GM18909 (cell line): ENCODE data around the gene TLX2.
"Not testable (repeated sequence)": the region's sequence is repeated elsewhere in the genome, so short reads cannot be mapped to it uniquely, and the experiment has no call there.

ENCODE experiments used
- ATAC-seq: cut with Tn5 transposase; IDR thresholded peaks from one replicate; pipeline ENCODE4 v1.9.1; 2021; ENCODE audit warnings: mild to moderate bottlenecking; ENCODE audit not compliant: unreplicated experiment, poor library complexity

The TLX2 gene

DNA sequence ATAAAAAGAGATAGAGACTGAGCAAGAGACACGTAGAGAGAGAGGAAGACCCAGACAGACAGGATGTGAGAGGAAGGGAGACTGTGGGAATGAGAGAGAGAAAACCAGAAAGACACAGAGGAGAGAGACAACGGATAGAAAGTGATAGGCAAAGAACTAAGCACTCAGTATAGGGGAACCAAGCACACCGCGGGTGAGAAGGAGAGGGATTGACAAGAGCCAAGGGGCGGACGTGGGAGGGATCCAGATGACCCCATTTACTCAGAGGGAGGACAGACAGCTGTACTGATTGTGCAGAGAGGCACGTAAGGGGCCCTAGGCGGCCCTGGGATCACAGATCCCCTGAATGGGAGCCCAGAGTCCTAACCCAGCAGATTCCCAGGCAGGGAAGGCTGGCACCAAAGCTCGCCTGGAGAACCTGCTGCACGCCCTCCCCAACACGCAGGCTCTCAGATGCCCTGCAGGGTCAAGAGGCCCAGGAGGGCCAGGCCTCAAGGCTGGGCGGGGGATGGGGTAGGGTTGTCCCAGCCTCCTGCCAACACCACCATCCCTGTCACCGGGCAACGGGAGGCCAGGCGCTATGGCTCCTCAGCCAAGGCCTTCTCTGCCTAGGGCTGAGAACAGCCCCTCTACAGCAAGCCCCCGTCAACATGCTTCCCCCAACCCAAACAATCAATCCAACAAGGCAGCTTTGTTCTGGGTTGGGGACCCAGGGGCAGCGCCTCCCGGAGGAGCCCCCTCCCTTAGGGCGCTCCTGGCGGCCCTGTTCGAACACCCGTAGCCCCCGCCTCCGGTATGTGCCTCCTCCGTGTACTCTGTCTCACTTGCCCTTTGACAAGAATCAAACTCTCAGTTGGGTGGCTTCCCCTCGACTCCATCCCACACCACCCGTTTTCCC is 38.9 kb downstream of the TLX2 start:
- no peak for ATAC-seq

DNA sequence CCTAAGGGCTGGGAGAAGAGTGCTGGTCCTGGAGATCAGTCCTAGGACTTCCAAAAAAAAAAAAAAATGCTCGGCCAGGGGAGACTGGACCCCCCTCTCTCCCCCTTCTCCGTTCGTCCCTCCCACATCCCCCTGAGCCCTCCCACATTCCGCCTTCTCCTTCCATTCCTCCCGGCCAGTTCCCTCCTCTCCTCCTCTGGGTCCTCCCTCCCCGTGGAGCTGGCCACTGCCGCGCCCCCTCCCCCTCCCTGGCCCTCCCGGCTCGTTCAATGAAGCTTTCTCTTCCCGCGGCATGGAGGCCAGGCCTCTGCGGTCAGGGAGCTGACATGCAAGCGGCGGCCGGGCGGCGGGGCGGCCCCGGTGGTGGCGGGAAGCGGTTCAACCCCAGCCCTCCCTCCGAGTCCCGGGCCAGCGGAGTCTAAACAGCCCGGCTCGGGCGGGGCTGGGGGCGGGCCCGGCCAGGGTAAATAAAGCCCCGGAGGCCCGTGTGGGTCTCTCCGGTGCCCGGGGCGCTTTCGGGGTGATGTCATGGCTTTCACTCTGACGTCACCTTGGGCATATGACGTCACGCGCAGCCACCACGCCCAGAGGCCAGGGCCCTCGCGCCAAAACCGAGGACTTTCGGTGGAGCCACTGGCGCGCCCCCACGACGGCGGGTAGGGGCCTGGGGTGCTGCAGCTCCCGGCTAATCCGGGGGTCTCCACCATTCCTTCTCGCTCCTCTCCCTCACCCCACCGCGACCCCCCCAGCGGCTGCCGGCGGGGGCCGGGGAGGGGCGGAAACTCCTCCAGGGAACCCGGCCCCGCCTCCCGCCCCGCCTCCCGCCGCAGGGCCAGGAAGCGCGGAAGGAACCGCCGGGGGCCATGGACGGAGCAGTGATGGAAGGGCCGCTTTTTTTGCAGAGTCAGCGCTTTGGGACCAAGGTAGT is 39.9 kb downstream of the TLX2 start, which contains the start of the genes DOK1 and LOXL3:
TSS of gene DOK1 (plus strand) at position 829 of the 928 bp plus-strand sequence. CDS start at position 864, 35 bp downstream.
TSS of gene LOXL3 (minus strand) at position 51 of the 928 bp plus-strand sequence. CDS start 1,308 bp downstream, outside the sequence.
- ATAC-seq, result peak; percentile 51

DNA sequence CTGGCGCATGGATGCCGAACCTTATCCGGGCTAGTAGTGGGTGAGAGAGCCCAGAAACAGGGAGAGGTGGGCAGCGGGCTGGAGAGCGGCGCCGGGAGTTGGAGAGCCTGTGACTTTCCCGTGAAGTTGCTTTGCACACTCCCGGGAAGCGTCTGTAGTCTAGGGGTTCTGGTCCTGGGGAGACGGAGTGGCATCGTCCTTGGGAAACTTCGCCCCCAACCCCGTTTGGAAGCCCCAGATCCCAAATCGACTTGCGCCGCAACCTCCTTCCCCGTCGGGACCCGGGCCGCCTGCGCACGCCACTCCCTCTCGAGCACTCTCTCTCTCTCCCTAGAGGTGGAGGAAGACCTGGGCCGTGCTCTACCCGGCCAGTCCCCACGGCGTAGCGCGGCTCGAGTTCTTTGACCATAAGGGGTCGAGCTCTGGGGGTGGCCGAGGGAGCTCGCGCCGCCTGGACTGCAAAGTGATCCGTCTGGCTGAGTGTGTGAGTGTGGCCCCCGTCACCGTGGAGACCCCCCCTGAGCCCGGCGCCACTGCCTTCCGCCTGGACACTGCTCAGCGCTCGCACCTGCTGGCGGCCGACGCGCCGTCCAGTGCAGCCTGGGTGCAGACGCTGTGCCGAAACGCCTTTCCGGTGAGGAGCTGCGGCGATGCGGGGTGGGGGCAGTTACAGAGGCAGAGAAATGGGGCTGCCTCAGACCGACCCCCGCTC is 40.7 kb downstream of the TLX2 start:
- ATAC-seq, result peak; percentile 50

DNA sequence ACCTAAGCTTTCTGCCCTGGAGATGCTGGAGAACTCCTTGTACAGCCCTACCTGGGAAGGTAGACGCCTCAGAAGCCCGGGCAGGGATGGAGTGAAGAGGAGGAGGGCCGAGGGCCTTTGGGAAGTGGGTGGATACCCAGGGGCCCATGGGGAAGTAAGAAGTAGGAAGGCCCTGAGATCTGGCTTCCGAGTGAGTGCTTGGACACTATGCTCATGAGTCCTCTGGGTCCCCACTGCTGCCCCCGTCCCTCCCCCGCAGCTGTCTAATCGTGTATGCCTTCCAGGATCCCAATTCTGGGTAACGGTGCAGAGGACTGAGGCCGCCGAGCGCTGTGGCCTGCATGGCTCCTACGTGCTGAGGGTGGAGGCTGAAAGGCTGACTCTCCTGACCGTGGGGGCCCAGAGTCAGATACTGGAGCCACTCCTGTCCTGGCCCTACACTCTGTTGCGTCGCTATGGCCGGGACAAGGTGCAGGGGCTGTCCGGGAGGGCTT is 41.4 kb downstream of the TLX2 start:
- no peak for ATAC-seq

DNA sequence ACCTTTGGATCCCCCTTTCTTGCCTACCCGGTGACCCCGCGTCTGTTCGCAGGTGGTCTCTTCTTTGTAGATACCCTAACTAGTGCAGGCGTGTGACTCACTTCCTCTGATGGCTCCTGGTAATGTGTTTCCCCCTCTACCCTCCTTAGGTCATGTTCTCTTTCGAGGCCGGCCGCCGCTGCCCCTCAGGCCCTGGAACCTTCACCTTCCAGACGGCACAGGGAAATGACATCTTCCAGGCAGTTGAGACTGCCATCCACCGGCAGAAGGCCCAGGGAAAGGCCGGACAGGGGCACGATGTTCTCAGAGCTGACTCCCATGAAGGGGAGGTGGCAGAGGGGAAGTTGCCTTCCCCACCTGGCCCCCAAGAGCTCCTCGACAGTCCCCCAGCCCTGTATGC is 41.9 kb downstream of the TLX2 start:
- no peak for ATAC-seq

DNA sequence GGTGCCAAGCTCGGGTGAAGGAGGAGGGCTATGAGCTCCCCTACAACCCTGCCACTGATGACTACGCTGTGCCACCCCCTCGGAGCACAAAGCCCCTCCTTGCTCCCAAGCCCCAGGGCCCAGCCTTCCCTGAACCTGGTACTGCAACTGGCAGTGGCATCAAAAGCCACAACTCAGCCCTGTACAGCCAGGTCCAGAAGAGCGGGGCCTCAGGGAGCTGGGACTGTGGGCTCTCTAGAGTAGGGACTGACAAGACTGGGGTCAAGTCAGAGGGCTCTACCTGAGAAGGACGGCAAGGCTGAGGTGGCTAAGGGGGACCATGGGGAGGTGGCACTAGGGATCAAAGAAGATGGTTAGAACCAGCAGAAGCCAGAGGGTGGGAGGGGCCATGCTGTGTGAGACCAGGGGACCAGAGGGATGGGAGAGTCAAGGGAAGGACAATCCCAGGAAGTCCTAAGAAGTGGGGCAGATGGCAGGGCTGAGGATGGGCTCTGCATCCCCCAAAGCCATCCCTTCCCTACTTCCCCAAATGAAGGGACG is 42.7 kb downstream of the TLX2 start:
- no peak for ATAC-seq

DNA sequence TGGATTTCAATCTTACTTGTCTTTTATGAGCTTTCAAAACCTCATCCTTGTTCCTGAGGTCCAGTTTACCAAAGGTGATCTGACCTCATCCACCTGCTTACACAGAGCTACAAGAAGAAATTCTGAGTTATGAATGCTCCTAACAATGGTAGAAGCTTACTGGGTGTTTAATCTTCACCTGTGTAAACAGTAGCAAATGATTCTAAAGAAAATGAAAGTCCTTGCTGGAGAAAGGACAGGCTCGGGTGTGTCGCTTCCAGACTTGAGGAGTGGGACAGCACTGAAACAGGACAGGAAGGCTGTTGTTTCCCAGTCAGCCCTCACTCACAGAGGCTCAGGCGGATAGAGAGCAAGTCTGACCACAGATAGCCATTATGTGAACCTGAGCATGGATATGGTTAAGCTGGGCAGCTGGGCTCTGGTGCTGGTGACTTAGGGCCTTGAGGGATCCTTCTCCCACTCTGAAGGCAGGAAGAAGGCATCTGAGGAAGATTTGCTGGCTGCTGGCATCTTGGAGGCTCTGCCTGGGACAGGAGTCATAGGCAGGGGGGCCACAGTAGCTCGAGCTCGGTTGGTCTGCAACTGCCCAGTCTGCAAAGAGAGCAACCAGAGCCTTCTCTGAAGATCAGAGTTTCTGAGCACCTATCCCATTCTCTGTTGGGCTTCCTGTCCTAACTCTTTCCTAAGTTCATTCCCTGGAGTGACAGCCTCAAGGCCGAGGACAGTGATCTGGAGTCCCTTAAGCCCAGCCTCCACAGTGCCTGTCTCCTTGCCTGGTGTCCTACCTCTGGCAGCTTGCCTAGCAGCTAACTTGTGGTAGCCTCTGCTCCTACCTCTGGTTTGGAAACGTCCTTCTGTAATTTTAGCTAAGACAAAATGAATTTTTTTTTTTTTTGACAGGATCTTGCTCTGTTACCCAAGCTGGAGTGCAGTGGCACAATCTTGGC is 44.3 kb downstream of the TLX2 start:
- ATAC-seq, result no peak

DNA sequence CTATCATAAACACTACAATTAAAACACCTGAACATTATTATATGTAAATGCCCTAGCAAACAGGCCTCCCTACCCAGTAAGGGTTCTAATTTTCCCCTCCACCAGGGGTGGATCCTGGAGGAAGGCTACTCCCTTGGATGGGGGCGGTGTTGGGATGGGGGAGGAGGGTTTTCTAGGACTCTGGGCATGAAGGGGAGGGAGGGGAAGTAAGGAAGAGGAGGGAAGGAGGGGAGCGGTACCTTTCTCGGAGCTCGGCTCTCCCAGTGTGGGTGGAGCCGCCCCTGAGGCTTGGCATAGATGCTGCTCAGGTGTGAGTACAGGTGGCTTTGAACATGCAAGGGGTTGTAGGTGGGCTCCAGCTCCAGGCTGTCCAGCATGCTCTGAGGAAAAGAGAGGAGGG is 45.7 kb downstream of the TLX2 start:
- no peak for ATAC-seq

DNA sequence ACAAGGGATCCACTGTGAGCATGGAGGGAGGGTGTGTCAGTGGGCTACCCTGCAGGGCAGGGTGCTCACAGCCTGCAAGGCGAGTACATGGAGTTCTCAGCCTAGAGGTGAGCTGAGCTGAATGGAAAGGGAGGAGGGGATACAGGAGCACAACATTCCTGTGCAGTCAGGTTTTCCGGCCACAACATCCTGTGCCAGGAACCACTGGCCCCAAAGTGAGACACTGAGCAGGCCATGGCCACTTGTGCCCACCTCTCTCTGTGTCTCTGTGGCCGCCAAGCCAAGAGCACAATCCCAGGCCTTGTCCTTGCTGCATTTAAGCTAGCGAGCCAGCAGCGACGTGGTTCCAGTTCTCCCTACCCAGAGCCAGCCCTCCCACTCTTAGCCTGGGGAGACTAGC is 46.3 kb downstream of the TLX2 start:
- no peak for ATAC-seq

DNA sequence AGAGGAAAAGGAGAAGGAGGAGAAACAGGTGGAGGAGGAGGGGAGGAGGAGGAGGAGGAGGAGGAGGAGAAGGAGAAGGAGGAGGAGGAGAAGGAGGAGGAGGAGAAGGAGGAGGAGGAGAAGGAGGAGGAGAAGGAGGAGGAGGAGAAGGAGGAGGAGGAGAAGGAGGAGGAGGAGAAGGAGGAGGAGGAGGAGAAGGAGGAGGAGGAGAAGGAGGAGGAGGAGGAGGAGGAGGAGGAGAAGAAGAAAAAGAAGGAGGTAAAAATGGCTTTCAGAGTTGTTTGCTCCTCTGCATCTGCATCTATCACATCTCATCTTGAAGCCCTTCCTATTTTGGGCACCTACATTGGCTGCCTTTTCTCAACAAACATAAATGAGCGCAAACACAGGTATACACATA is 46.8 kb downstream of the TLX2 start:
- ATAC-seq, result not testable (repeated sequence)

DNA sequence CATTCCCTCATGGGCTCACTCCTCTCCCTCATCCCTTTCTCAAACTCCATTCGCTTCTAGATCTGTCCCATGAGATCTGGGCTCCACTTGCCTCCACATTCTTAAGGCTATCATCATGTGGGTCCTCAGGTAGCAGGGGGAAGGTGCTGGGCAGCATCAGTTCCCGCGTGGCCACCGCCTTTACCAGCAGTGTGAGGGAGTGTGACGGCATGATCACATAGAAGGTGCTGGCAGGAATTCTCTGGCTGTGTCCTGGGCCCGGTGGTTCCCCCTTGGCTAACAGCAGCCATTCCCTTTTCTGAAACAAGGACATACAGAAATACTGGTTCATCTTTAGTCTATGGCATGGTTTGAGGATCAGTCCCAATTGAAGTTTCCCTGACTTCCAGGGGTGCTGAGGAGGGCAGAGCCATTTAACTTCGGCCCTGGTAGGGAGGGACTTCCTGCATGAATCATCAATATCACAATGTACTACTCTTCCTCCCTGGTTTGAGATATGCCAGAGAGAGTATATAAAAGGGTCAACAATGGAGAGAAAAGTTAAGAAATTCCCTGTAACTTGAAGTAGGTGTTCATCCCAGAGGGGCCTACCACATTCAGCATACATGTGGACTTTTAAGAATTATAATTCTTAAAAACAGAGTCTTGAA is 48.0 kb downstream of the TLX2 start:
- ATAC-seq, result no peak

DNA sequence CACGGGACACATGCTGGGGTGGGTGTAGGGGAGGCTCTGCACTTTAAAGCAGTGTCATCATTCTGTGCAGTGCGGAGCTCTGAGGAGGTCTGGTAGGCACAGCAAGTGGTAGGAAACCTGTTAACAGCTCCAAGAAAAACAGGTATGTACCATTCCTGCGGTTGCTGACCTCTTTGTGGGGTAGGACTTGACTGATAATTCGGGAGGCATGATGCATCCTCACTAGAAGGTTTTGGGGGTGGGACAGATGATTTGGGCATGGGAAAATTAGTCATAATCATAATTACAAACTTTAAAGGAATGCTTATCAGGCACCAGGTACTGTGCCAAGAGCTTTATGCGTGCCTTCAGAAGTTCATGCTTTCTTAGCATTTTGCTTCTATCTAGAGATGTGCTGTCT is 50.0 kb downstream of the TLX2 start:
- no peak for ATAC-seq

DNA sequence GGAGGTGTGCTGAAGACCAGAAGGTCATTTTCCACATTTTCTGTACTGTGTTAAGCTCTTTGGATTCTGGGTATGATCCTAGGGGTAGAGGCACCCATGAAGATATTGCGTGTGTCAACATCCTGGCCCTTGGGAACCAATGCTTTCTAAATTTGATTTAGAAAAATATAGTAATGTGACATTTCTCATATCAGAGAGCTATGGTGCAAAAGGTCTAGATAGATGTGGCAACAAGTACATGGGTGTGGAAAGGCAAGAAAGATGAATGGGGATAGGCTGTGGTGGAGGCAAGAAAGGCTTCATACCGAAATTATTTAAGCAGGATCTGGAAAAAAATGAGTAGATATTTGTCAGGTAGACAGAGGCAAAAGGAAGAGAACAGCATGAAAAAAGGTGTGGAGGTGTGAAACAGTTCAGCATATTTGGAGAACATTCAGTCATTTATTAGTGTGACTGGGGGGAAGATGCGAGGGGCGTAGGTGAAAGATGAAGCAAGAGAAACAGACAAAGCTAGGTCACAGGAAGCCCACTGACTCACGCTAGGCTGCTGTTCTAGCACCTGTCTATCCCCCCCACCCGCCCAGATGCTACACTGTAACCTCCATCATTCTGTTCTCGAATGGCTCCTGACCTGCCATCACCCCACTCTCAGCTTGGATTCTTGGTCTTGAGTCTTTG is 52.0 kb downstream of the TLX2 start:
- no peak for ATAC-seq

DNA sequence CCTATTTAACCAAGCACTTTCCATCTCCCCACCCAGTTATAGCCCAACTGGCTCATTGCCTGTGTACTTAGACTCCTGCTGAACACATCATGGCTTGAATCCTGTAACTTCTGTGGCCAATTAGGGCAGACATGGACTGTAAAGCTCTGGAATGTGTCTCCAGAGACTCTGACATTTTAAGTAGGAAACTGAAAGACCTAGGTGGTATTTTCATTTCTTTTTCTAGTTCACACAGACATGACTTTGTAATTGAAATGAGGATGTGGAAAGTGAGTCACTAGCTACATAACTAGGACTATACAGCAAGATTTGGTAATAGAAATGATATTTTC is 52.5 kb downstream of the TLX2 start:
- ATAC-seq, result no peak
